GM12874 (cell line): ENCODE results near the gene PHC2.

Source experiments
- CTCF ChIP-seq: IDR thresholded peaks from 2 replicates; pipeline ENCODE4 v1.5.1; 2011; ENCODE audit warnings: low read depth, mild to moderate bottlenecking, control low read depth, low read length, moderate library complexity; ENCODE audit not compliant: insufficient read depth

PHC2 gene

GRCh38 chr1:33378524-33378923, 52.4 kb downstream of the PHC2 start:
- no peak for TF ChIP-seq CTCF

GRCh38 chr1:33377756-33378155, 53.1 kb downstream of the PHC2 start:
- no peak for TF ChIP-seq CTCF

- TF ChIP-seq CTCF, result no peak
Measured at GRCh38 chr1:33377013-33377412, 53.9 kb downstream of the PHC2 start.

- TF ChIP-seq CTCF, result no peak
Measured at GRCh38 chr1:33375316-33375715, 55.6 kb downstream of the PHC2 start.

GRCh38 chr1:33374336-33375105, 56.4 kb downstream of the PHC2 start:
- TF ChIP-seq CTCF, result no peak

GRCh38 chr1:33373606-33374005, 57.3 kb downstream of the PHC2 start:
- no peak for TF ChIP-seq CTCF

- TF ChIP-seq CTCF, result no peak
Measured at GRCh38 chr1:33372677-33373076, 58.2 kb downstream of the PHC2 start.
